Stimulated activated naive CD8-positive, alpha-beta T cell treated with anti-CD3 and anti-CD28 coated beads, Interleukin-15, Interleukin-2, amounts not matched to agents 100 U/mL and 50 U/mL, for 24 hours (primary cell): ENCODE data around the gene RAI2.
A peak's percentile ranks its signal among the peaks of the same experiment; 100 is the strongest.

Source experiments
- ATAC-seq: fragments of 150-1000 bp; cut with Tn5 transposase; one replicate; pipeline ENCODE4 v1.10.0; 2021
- DNase-seq: peaks from one replicate; pipeline ENCODE4 v3.0.0; 2021

The RAI2 gene

DNA sequence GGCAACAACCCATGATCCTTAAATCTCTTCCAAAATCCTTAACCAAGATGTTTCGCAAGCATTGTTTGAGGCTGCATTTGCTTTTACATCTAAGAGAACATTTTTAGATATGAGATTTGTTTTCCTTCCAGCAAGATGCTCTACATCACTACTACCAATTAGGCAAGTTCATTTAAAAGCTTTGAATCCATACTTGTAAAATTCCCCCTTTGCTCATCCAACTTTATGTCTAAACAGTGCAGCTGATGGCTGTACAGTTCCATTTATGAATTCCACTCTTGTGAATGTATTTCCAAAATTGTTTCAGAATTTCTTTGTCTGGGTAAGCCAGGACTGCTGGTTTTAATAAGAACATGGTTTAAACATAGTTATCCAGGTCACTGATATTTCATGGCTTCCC is 31.5 kb downstream of the RAI2 start:
- DNase-seq = no peak
- no peak for ATAC-seq

- no peak for ATAC-seq
Measured at GRCh38 chrX:17828171-17828570, 32.9 kb downstream of the RAI2 start.

GRCh38 chrX:17826609-17827496 is 34.2 kb downstream of the RAI2 start:
- DNase-seq (no peak), ATAC-seq (no peak)

More at GRCh38 chrX:17828171-17828570, 32.9 kb downstream of the RAI2 start:
- no peak for DNase-seq

GRCh38 chrX:17824980-17825379 is 36.1 kb downstream of the RAI2 start:
- ATAC-seq = no peak
- no peak for DNase-seq

- ATAC-seq (no peak), DNase-seq (no peak)
Measured at GRCh38 chrX:17822351-17822750, 38.7 kb downstream of the RAI2 start.

- ATAC-seq (no peak), DNase-seq (no peak)
Measured at GRCh38 chrX:17820100-17820499, 41.0 kb downstream of the RAI2 start.

DNA sequence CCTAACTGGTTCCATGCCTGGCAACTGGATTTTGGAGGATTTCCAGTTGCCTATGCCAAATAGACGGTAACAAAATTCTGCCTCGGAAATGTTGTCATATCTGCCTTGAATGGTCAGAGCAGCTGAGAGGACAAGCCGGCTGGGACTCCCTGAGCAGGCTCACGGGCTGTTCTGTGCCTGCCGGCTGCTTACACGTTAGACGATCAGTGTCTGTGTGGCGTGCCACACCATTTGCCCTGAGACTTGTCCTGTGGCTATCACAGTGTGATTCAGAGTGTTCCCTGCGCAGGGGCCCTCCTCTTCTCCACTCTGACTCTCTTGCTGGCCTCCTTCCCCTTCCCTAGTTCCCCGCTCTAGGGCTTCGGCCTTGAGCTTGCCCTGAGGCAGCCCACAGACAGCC is 42.4 kb downstream of the RAI2 start:
- no peak for ATAC-seq
- DNase-seq = no peak

- DNase-seq = no peak
- ATAC-seq = no peak
Measured at GRCh38 chrX:17817251-17817650, 43.8 kb downstream of the RAI2 start.

DNA sequence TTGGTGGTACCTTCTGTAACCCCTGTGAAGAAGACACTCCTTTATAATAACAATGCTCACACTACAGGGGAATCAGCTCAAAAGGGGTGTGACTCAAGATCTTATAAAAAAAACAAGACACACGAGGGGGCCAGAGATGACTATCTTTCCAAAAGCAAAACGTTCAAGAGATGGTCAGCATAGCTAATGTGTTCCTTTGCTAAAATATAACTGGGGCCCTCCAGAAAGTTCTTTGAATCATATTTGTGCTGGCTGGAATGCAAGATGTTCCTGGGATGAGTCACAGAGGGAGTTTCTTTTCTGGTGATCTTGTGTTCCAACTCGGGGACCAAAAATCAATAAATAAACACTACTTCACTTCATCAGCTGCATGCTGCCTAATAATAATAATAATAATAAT is 46.5 kb downstream of the RAI2 start:
- DNase-seq (no peak), ATAC-seq (no peak)

GRCh38 chrX:17814059-17814458 is 47.0 kb downstream of the RAI2 start:
- DNase-seq (no peak), ATAC-seq (no peak)

DNA sequence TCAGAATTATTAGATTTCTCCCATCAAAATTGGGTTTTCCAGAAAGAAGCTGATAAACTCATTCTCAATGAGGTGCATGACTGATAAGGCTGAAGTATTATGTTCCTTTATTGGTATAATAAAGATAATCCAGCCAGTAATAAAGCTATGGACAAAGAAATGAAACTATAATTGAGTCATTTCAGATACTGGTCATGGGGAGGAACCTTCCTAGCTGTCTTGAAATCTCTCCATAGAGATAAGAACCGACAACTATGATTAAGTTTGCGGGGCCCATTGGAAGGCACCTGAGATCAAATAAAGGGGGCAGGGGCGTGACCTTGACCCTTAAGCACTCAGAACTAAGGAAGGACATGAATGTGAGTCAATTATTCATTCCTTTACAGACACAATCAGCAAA is 47.8 kb downstream of the RAI2 start:
- ATAC-seq = no peak
- DNase-seq = no peak

- DNase-seq (no peak), ATAC-seq (no peak)
Measured at GRCh38 chrX:17812763-17813162, 48.3 kb downstream of the RAI2 start.

DNA sequence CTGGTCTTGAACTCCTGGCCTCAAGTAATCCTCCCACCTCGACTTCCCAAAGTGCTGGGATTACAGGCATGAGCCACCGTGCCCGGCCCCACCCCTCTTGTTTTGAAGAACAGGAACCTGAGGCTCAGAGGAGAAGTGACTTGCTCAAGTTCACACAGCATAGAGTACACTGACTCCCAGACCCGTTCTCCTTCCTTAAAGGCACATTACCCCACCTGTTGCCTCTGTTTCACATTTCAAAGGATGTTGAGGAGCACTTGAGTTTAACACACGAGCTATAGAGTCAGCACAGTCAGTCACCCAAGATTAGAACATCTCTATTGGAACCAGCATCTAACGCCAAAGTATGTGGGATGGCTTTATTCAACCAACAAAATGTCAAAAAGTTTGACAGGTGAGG is 51.1 kb downstream of the RAI2 start:
- no peak for DNase-seq

GRCh38 chrX:17809273-17809672 is 51.8 kb downstream of the RAI2 start:
- ATAC-seq (no peak), DNase-seq (no peak)

More for the DNA sequence above, 51.1 kb downstream of the RAI2 start:
- ATAC-seq = no peak

DNA sequence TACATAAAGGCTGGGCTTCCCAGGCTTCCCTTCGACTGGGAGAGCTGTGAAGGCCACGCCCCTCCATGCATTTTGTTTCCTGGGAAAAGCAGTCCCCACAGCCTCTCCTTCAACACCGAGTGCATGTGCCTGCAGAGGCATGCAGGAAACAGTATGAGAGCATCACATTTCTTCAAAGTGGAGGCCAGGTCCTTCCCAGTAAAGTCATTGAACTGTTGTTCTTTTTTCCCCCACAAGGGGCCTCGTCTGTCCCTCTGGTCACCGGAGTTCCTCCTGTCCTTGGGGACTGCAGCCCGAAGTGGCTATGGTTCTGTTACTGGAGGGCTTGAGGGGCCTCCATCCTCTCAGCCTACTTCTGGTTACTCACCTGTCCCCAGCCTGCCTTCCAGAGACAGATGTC is 56.0 kb downstream of the RAI2 start:
- ATAC-seq (no peak), DNase-seq (no peak)

DNA sequence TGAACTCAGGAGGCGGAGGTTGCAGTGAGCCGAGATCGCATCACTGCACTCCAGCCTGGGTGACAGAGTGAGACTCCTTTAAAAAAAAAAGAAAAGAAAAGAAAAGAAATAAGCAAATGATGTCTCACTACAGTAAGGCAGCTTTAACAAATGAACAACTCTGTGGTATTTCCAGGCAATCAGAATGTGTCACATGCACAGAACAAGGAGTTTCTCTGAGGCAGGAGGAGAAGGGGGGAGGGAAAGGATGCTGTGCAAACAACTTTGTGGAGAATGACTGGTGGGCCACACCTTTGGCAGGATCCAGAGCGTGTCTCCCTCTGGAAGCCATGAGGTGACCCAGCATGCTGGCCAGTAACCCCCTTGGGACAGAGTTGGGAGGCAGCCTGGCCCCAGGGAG is 57.6 kb downstream of the RAI2 start:
- DNase-seq (no peak), ATAC-seq (no peak)

DNA sequence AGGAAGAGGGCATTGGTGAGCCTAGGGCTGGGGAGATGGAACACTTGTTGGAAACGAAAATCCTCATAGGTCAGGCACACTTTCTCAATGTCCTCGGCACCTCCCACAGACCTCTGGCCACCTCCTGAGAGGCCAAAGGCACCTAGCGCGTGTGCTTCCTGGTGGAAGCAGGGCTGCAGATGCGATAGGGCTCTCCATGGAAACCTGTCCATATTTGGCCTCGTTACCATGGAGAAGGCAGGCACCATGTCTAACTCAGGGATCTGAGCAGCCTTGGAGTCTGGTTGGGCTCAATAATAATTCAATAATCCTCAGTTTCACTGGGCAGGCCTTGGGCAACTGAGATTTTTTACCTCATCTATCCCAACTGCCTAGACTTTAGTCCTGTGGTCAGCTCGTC is 58.3 kb downstream of the RAI2 start:
- no peak for ATAC-seq
- no peak for DNase-seq

- DNase-seq = no peak
- ATAC-seq = no peak
Measured at GRCh38 chrX:17801431-17801830, 59.7 kb downstream of the RAI2 start.

DNA sequence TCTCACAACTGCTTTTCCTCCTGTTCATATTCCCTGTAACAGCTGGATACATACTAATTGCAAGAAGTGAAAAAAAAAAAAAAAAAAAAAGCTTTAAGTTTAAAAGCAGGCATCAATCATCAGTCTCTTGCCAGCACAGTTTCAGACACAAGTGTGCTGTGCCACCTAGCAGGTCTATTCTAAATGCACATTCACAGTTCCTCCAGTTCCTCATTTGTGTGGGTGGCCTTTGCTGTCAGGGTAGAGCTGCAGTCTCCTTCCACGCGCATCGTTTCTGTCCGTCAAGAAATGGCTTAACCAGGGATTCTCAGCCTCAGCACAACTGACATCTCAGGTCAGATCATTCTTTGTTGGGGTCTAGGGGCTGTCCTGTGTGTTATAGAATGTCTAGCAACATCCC is 62.2 kb downstream of the RAI2 start:
- DNase-seq = no peak
- ATAC-seq = no peak

DNA sequence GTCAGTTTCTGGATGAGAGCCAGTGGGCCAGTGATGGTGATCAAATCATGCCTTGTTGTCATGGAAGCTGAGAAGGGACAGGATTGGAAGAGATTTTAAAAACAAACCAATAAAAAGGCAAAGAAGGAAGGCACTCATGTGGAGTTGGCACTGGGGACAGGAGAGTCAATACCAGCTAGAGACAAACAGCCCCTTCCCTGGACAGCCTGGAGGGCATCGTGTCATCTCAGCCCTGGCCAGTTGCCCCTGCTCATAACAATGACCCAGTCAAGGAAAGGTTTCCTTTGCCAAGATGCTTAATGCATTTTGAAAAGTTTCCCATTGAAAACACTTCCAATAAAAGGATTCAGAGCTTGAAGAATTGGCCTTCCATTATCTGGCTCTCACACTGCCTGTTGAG is 68.3 kb downstream of the RAI2 start:
- ATAC-seq (no peak), DNase-seq (no peak)

DNA sequence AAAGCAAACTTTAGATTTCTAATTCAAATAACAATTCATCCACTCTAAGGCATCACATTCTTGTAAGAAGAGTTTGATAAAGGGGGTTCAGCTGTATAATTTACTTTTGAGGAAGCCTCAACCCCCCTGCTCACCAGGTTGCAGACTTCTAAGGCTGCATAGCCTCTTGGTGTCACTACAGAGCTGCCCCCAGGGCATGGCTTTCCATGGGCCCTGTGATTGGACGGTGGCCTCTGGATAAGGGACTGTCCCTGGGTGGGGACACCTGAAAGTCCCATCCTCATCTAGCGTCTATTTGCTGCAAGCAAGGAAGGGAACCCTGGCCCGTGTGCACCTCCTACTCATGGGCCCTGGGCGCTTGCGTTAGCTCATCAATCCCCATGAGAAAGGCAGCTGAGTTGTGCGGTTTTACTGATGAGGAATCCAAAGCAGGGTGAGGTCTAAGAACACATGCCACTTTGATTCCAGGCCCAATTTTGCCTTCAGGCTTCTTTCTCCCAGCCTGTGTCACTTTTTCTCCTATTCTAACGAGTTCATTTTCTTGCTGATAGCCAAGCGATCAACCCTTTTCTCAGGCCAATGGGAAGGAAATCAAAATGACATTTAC is 72.0 kb downstream of the RAI2 start:
- ATAC-seq (no peak), DNase-seq (no peak)

GRCh38 chrX:17788439-17788838 is 72.7 kb downstream of the RAI2 start:
- peak; percentile 27 for DNase-seq
- no peak for ATAC-seq

DNA sequence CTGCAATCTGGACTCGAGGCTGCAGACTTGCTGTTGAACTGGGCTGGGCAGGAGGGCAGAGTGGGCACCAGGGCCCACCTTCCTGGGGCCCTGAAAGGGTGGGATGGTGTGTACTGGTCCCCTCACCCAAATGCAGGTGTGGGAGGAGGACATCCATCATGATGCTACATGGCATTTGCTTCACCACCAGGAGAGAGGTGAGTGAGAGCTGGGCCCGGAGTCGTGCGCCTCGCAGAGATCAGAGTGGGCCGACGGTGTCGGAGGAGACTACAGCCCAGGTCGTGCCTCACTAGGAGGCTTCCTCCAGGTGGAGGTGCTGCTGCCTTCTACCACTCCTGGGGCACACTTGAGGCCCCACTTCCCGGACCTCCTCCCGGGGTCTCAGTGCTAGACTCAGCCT is 73.5 kb downstream of the RAI2 start:
- ATAC-seq (no peak), DNase-seq (no peak)
